OCI-LY3 (cell line): ENCODE measurements around the gene HERC3.
"Not testable (repeated sequence)": the region's sequence is repeated elsewhere in the genome, so short reads cannot be mapped to it uniquely, and the experiment has no call there.

Experiments
- H2AFZ ChIP-seq: fragments of 200-600, 300-600 bp; shearing (Covaris generic); 2 replicates; pipeline ENCODE4 v1.6.0; 2014; ENCODE audit warnings: antibody characterized with exemption, low read depth, low read length
- H3K27ac ChIP-seq: fragments of 200-600, 300-600 bp; sonication (generic); 2 replicates; pipeline ENCODE4 v1.5.1; 2014; ENCODE audit warnings: mild to moderate bottlenecking, low read length, moderate library complexity, mixed read lengths
- H3K27me3 ChIP-seq: fragments of 200-600, 300-600 bp; sonication (generic); 2 replicates; pipeline ENCODE4 v1.6.1; 2014; ENCODE audit warnings: low read depth, low read length, mixed read lengths
- H3K36me3 ChIP-seq: fragments of 200-600, 300-600 bp; sonication (generic); replicated peaks from 2 replicates; pipeline ENCODE3; 2014; ENCODE audit warnings: low read depth, low read length, mixed read lengths
- H3K4me1 ChIP-seq: fragments of 300-600, 200-600 bp; sonication (generic); 2 replicates; pipeline ENCODE4 v1.6.1; 2014; ENCODE audit warnings: low read length, mixed read lengths
- H3K4me2 ChIP-seq: fragments of 200-600, 300-600 bp; sonication (generic); 2 replicates; pipeline ENCODE4 v1.6.1; 2014; ENCODE audit warnings: low read length, mixed read lengths
- H3K4me3 ChIP-seq: fragments of 300-600, 200-600 bp; sonication (generic); 2 replicates; pipeline ENCODE4 v1.5.1; 2014; ENCODE audit warnings: antibody characterized with exemption, mild to moderate bottlenecking, low read length, moderate library complexity
- H3K79me2 ChIP-seq: fragments of 300-600, 200-600 bp; shearing (Covaris generic); 2 replicates; pipeline ENCODE4 v1.6.1; 2014; ENCODE audit warnings: mild to moderate bottlenecking, low read length, mixed read lengths
- H3K9ac ChIP-seq: fragments of 300-600, 200-600 bp; shearing (Covaris generic); 2 replicates; pipeline ENCODE4 v1.6.0; 2014; ENCODE audit warnings: mild to moderate bottlenecking, low read length, moderate library complexity
- H3K9me3 ChIP-seq: fragments of 200-600, 300-600 bp; shearing (Covaris generic); 2 replicates; pipeline ENCODE4 v1.6.1; 2014; ENCODE audit warnings: low read length, mixed read lengths; ENCODE audit not compliant: insufficient read depth
- H4K20me1 ChIP-seq: fragments of 200-600, 300-600 bp; sonication (generic); 2 replicates; pipeline ENCODE4 v1.6.1; 2016; ENCODE audit warnings: low read length, mixed read lengths; ENCODE audit not compliant: insufficient read depth
- CTCF ChIP-seq: fragments of 200-600, 300-600 bp; sonication (generic); IDR thresholded peaks from 2 replicates; pipeline ENCODE4 v1.5.1; 2014; ENCODE audit warnings: antibody characterized with exemption, low read length, low read depth
- EZH2phosphoT487 ChIP-seq: fragments of 200-600 bp; shearing (Covaris generic); IDR thresholded peaks from 2 replicates; pipeline ENCODE4 v1.6.1; 2018; ENCODE audit warnings: antibody characterized with exemption, mixed run types, low read depth

HERC3 gene

DNA sequence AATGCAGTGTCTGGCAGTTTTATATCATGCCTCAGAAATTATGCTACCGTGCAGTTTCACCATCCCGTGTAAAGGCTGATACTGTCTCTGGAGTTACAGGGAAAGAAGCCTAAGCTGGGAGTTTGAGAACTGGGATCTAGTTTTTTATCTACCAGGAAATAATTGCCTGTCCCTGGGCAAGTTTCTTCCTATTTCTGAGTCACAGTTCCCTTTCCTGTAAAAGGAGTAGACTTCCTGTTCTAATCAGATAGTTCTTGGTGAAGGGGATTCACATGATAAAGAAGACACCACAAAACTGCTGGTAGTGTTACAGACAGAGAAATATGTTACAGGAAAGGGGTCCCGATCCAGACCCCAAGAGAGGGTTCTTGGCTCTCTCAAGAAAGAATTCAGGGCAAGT lies 17.1 kb downstream of the HERC3 start:
- peaks cover 26% of the 10 kb centered on the region for H3K4me1 ChIP-seq
- no peaks in the 10 kb centered on the region for H4K20me1 ChIP-seq
- H3K36me3 ChIP-seq = peaks cover 6% of the 10 kb centered on the region
- H3K9ac ChIP-seq = no peak overlapping the region
- H3K9me3 ChIP-seq = no peaks in the 10 kb centered on the region
- no peaks in the 10 kb centered on the region for H3K79me2 ChIP-seq
- H2AFZ ChIP-seq = no peak overlapping the region
- no peaks in the 10 kb centered on the region for H3K27me3 ChIP-seq
- no peak overlapping the region for H3K4me2 ChIP-seq
- TF ChIP-seq EZH2phosphoT487 = no peak
- TF ChIP-seq CTCF = no peak
- H3K27ac ChIP-seq = no peak overlapping the region
- no peak overlapping the region for H3K4me3 ChIP-seq

DNA sequence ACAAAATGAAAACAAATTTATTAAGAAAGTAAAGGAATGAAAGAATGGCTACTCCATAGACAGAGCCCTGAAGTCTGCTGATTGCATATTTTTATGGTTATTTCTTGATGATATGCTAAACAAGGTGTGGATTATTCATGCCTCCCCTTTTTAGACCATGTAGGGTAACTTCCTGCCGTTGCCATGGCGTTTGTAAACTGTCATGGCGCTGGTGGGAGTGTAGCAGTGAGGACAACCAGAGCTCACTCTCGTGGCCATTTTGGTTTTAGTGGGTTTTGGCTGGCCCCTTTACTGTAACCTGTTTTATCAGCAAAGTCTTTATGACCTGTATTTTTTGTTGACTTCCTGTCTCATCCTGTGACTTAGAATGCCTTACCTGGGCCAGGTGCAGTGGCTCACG lies 17.5 kb downstream of the HERC3 start:
- H3K4me3 ChIP-seq, H3K27me3 ChIP-seq, H3K79me2 ChIP-seq, H3K9ac ChIP-seq, H3K4me2 ChIP-seq, H3K36me3 ChIP-seq, H2AFZ ChIP-seq, H4K20me1 ChIP-seq, H3K27ac ChIP-seq, H3K9me3 ChIP-seq: not testable (repeated sequence)
- H3K4me1 ChIP-seq = peaks cover 26% of the 10 kb centered on the region

GRCh38 chr4:88610771-88611170 lies 18.5 kb downstream of the HERC3 start:
- no peak overlapping the region for H3K4me3 ChIP-seq
- no peaks in the 10 kb centered on the region for H3K79me2 ChIP-seq
- no peaks in the 10 kb centered on the region for H4K20me1 ChIP-seq
- no peak overlapping the region for H2AFZ ChIP-seq
- H3K9ac ChIP-seq = no peak overlapping the region
- H3K27ac ChIP-seq = no peak overlapping the region
- H3K36me3 ChIP-seq = peaks cover 6% of the 10 kb centered on the region
- H3K9me3 ChIP-seq = no peaks in the 10 kb centered on the region
- no peak overlapping the region for H3K4me2 ChIP-seq
- peaks cover 26% of the 10 kb centered on the region for H3K4me1 ChIP-seq
- no peaks in the 10 kb centered on the region for H3K27me3 ChIP-seq
- TF ChIP-seq EZH2phosphoT487 = no peak
- TF ChIP-seq CTCF = no peak

- Histone ChIP-seq H3K9me3 (no peaks in the 10 kb centered on the region), H3K79me2 (no peaks in the 10 kb centered on the region), H4K20me1 (no peaks in the 10 kb centered on the region), H3K4me2 (peak overlapping the region; percentile 70), H3K27ac (no peak overlapping the region), H3K27me3 (no peaks in the 10 kb centered on the region), H2AFZ (peak overlapping the region; percentile 75), H3K9ac (no peak overlapping the region), H3K4me3 (peak overlapping the region; percentile 53), H3K36me3 (peaks cover 3% of the 10 kb centered on the region), H3K4me1 (peaks cover 26% of the 10 kb centered on the region)
- TF ChIP-seq CTCF = no peak
- TF ChIP-seq EZH2phosphoT487 = no peak
These were observed 21.2 kb downstream of the HERC3 start for GRCh38 chr4:88613417-88613875.

GRCh38 chr4:88614058-88614457 lies 21.8 kb downstream of the HERC3 start:
- no peaks in the 10 kb centered on the region for H3K79me2 ChIP-seq
- no peak overlapping the region for H3K9ac ChIP-seq
- H2AFZ ChIP-seq = no peak overlapping the region
- no peaks in the 10 kb centered on the region for H3K36me3 ChIP-seq
- no peak overlapping the region for H3K4me2 ChIP-seq
- no peaks in the 10 kb centered on the region for H3K9me3 ChIP-seq
- peaks cover 26% of the 10 kb centered on the region for H3K4me1 ChIP-seq
- TF ChIP-seq EZH2phosphoT487 = no peak
- TF ChIP-seq CTCF = no peak
- H3K4me3 ChIP-seq = no peak overlapping the region
- H4K20me1 ChIP-seq = no peaks in the 10 kb centered on the region
- no peak overlapping the region for H3K27ac ChIP-seq
- H3K27me3 ChIP-seq = no peaks in the 10 kb centered on the region
